Suprapubic skin (tissue), 4 donors: ENCODE data around the gene SDC4. TPM values are rescaled to one million over a fixed set of nuclear protein-coding genes. Genes with fewer than 3 reads are reported as not detected.

ENCODE experiments used
- DNase-seq, 2 donors: peaks; one replicate each; pipeline ENCODE4 v3.0.0-alpha.2; 2019; ENCODE audit warnings: low spot score in 2 of 2
- H3K27ac ChIP-seq: fragments of 200-600 bp; sonication (generic); one replicate; pipeline ENCODE4 v1.5.1; 2019
- H3K27me3 ChIP-seq: fragments of 200-600 bp; sonication (generic); one replicate; pipeline ENCODE4 v1.5.1; 2019
- H3K36me3 ChIP-seq: fragments of 200-600 bp; sonication (generic); one replicate; pipeline ENCODE4 v1.5.1; 2019
- H3K4me1 ChIP-seq: fragments of 200-600 bp; sonication (generic); one replicate; pipeline ENCODE4 v1.5.1; 2019
- H3K4me3 ChIP-seq: fragments of 200-600 bp; sonication (generic); one replicate; pipeline ENCODE4 v1.5.1; 2019; ENCODE audit warnings: mild to moderate bottlenecking
- H3K9me3 ChIP-seq: fragments of 200-600 bp; sonication (generic); one replicate; pipeline ENCODE4 v1.5.1; 2019
- EP300 ChIP-seq: sonication (generic); formaldehyde crosslinking; IDR thresholded peaks from one replicate; pipeline ENCODE4 v1.6.1; 2017; ENCODE audit warnings: antibody characterized with exemption
- POLR2A ChIP-seq, 2 donors: fragments of 450-650 bp; IDR thresholded peaks; one replicate each; pipeline ENCODE4 v1.6.1; 2017; ENCODE audit warnings: antibody characterized with exemption in 2 of 2, mild to moderate bottlenecking in 2 of 2, moderate library complexity in 2 of 2
- POLR2AphosphoS5 ChIP-seq, 3 donors: sonication (generic); formaldehyde crosslinking; IDR thresholded peaks; one replicate each; pipeline ENCODE4 v1.6.1; 2017; ENCODE audit warnings: antibody characterized with exemption in 3 of 3
- WGBS: methylation state at CpG from one replicate; pipeline ENCODE4 v1.1.5; 2018; 5-methylcytosine and 5-hydroxymethylcytosine counted together
- total RNA-seq, 4 donors: library from RNA; depleted of rRNA; stranded (reverse); fragments of >200 nt; gene quantifications; one replicate each; pipeline ENCODE4 v1.1.0, GENCODE V29; 2016
- TF ChIP-seq, protein P1 (sequence below), 2 donors: fragments of 200-600 bp in 1 of 2; fragments of 450-650 bp in 1 of 2; sonication (generic) in 1 of 2; IDR thresholded peaks; one replicate each; pipeline ENCODE4 v1.5.1; 2016 to 2019; ENCODE audit warnings: antibody characterized with exemption in 2 of 2, mild to moderate bottlenecking in 1 of 2, moderate library complexity in 1 of 2

SDC4 gene
- total RNA-seq, 4 donors from 2014 or later, result 156 to 255 (median 216) TPM

DNA sequence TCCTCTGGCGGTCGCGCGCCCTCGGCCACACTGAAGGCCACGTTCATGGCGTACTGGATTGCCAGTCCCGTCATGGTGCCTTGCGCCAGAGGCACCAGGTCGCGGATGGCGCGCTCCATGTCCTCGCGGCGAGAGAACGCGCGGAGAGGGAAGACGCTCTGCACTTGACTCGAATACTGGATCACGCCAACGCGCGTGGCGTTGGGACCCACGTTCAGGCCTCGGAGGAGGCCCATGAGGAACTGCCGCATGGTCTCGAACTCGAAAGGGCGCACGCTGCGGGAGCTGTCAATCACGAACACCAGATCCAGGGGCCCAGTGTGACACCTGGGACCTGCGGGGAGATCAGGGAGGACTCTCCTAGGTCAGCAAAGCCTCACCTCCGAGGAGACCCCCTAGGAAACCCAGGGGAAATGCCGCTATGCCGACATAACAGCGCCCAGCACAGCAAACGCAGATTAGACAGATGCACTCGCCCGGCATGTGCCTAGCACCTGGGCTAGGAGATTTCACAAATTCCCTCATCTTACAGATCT is 43.7 kb downstream of the SDC4 start:
- TF ChIP-seq POLR2AphosphoS5 (IDR thresholded peaks at IDR 0.05) (no peak), POLR2A (IDR thresholded peaks at IDR 0.05) (no peak), EP300 (no peak)
- TF ChIP-seq, protein P1, sequence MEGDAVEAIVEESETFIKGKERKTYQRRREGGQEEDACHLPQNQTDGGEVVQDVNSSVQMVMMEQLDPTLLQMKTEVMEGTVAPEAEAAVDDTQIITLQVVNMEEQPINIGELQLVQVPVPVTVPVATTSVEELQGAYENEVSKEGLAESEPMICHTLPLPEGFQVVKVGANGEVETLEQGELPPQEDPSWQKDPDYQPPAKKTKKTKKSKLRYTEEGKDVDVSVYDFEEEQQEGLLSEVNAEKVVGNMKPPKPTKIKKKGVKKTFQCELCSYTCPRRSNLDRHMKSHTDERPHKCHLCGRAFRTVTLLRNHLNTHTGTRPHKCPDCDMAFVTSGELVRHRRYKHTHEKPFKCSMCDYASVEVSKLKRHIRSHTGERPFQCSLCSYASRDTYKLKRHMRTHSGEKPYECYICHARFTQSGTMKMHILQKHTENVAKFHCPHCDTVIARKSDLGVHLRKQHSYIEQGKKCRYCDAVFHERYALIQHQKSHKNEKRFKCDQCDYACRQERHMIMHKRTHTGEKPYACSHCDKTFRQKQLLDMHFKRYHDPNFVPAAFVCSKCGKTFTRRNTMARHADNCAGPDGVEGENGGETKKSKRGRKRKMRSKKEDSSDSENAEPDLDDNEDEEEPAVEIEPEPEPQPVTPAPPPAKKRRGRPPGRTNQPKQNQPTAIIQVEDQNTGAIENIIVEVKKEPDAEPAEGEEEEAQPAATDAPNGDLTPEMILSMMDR (IDR thresholded peaks at IDR 0.05), result no peak
- Histone ChIP-seq H3K27ac (no peak overlapping the region), H3K27me3 (peaks cover 14% of the 10 kb centered on the region), H3K9me3 (no peaks in the 10 kb centered on the region), H3K4me3 (no peak overlapping the region), H3K4me1 (peaks cover 25% of the 10 kb centered on the region), H3K36me3 (no peaks in the 10 kb centered on the region)
- WGBS, result 82% methylated on average over 28 of the region's 43 CpGs
- DNase-seq, result no peak

DNA sequence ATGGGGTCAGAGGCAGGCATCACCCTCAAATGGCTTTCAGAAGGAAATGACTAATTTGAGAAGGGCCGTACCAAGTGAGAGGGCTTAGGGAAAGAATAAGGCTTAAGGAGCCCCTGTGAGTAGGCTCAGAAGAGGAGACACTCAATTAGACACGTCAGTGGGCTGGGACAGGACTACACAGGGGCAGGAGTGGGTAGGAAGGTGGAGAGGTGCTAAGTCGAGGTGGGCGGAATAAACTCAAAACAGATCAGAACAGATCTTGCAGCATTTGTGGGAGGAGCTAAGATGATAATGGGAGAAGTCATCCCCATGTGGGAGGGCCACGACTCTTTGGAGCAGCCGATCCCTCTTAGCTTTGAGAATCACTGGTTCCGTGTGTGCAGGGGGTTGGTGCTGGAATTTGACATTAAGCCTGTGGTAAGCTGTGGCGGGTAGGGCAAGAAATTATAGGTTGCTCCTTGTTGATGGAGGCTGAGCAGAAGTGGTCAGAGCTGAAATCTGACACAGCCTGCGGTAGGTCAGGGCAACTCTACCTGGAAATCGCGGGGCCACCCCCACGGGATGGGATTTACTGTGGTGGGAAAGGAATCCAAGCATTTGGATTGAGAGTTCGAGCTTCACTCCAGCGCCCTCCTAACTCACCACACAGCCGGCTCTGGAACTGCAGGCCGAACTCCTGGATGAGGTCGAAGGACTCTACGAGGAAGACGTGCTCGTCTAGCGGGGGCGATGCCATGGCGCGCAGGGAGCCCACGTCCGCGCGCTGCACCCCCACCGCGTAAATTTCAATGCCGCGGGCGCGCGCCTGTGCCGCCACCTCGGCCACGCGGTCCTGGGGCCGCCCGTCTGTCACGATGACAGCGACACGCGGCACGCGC is 44.4 kb downstream of the SDC4 start:
- Histone ChIP-seq H3K27me3 (peaks cover 14% of the 10 kb centered on the region), H3K4me3 (no peak overlapping the region), H3K9me3 (no peaks in the 10 kb centered on the region), H3K27ac (no peak overlapping the region), H3K4me1 (peaks cover 24% of the 10 kb centered on the region), H3K36me3 (no peaks in the 10 kb centered on the region)
- TF ChIP-seq POLR2AphosphoS5 (IDR thresholded peaks at IDR 0.05) (no peak), POLR2A (IDR thresholded peaks at IDR 0.05) (no peak), EP300 (no peak)
- TF ChIP-seq, protein P1 (IDR thresholded peaks at IDR 0.05), result no peak
- 74% methylated on average over 42 of the region's 47 CpGs for WGBS
- DNase-seq, result no peak

DNA sequence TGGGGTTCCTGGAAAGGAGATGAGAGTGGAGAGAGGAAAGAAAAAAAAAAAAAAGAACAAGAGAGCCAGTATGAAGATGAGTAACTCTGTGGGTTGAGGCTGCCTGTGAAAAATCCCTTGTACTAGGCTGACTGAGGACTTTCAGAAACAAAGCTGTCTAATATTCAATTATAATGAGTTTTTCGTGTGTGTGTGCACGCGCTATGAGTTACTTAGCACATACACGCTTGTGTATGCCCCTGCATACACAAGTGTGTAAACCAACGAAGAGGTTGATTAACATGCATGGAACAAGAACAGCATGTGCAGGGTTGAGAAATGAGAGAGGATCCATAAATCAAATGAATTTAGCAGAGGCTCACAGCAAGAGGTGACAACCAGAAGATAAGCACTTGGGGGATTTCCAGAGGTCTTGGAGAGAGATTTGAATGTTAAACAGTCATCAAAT is 46.4 kb downstream of the SDC4 start:
- H3K9me3 ChIP-seq, result no peaks in the 10 kb centered on the region
- no peak for DNase-seq
- H3K27ac ChIP-seq, result no peak overlapping the region
- no peaks in the 10 kb centered on the region for H3K36me3 ChIP-seq
- peaks cover 5% of the 10 kb centered on the region for H3K4me1 ChIP-seq
- H3K27me3 ChIP-seq, result peaks cover 15% of the 10 kb centered on the region
- WGBS, result 70% methylated on average over 5 of the region's 5 CpGs
- TF ChIP-seq EP300 (no peak), POLR2AphosphoS5 (IDR thresholded peaks at IDR 0.05) (no peak)
- H3K4me3 ChIP-seq, result no peak overlapping the region

GRCh38 chr20:45300961-45301360 is 47.3 kb downstream of the SDC4 start:
- H3K4me1 ChIP-seq, result no peaks in the 10 kb centered on the region
- H3K36me3 ChIP-seq, result no peaks in the 10 kb centered on the region
- DNase-seq, result no peak
- H3K4me3 ChIP-seq, result no peak overlapping the region
- 63% methylated on average over 1 of the region's 4 CpGs for WGBS
- no peak overlapping the region for H3K27ac ChIP-seq
- TF ChIP-seq POLR2A (IDR thresholded peaks at IDR 0.05), result no peak
- TF ChIP-seq, protein P1 (IDR thresholded peaks at IDR 0.05), result peak in 1 of 2 donors; percentile 25
- no peak for TF ChIP-seq POLR2AphosphoS5 (IDR thresholded peaks at IDR 0.05)
- no peak for TF ChIP-seq EP300
- H3K9me3 ChIP-seq, result no peaks in the 10 kb centered on the region
- H3K27me3 ChIP-seq, result peaks cover 9% of the 10 kb centered on the region

GRCh38 chr20:45299786-45300185 is 48.4 kb downstream of the SDC4 start:
- Histone ChIP-seq H3K4me1 (no peaks in the 10 kb centered on the region), H3K27me3 (peaks cover 9% of the 10 kb centered on the region), H3K4me3 (no peak overlapping the region), H3K36me3 (no peaks in the 10 kb centered on the region), H3K9me3 (no peaks in the 10 kb centered on the region), H3K27ac (no peak overlapping the region)
- WGBS, result 90% methylated on average over 6 of the region's 6 CpGs
- TF ChIP-seq, protein P1 (IDR thresholded peaks at IDR 0.05), result no peak
- TF ChIP-seq EP300 (no peak), POLR2AphosphoS5 (IDR thresholded peaks at IDR 0.05) (no peak), POLR2A (IDR thresholded peaks at IDR 0.05) (no peak)
- DNase-seq, result no peak
